Adrenal gland (tissue), 5 donors: ENCODE results near the gene ZNF678.

Source experiments
- CTCF ChIP-seq, 6 experiments: fragments of 450-650 bp in 4 of 6; fragments of 200-600 bp in 2 of 6; sonication (generic) in 1 of 6; IDR thresholded peaks; 1 replicate in 5 of 6; 2 replicates in 1 of 6; pipeline versions ENCODE4 v1.5.1 to v1.8.0; 2016 to 2021; ENCODE audit warnings: antibody characterized with exemption in 6 of 6, mild to moderate bottlenecking in 2 of 6, moderate library complexity in 1 of 6
- POLR2A ChIP-seq, 2 donors: fragments of 450-650 bp; IDR thresholded peaks; one replicate each; pipeline ENCODE4 v1.6.1; 2017; ENCODE audit warnings: antibody characterized with exemption in 2 of 2, mild to moderate bottlenecking in 2 of 2, moderate library complexity in 1 of 2
- donor health status: DM: no; HTN: no; CAD: no.

GRCh38 chr1:227544067-227545050, 19.0 kb upstream of the ZNF678 start:
- no peak for TF ChIP-seq POLR2A (IDR thresholded peaks at IDR 0.05)
- TF ChIP-seq CTCF (IDR thresholded peaks at IDR 0.05), result no peak
